ENCODE results near the gene RPAP2. TPM values are rescaled to one million over a fixed set of nuclear protein-coding genes. Genes with fewer than 3 reads are reported as not detected.

Gene RPAP2
- total and polyA plus RNA-seq, 2 of the 8 experiments (the other 6 are each of a cell fraction or from before 2014, with no cell fraction given), result 7.9 to 28.4 TPM

GRCh38 chr1:92443893-92444292 is 145.0 kb downstream of the RPAP2 start:
- Histone ChIP-seq H4K8ac (ENCODE audit: extremely low read depth, insufficient read depth, low read length) (no peak overlapping the region), H3K23me2 (ENCODE audit: low read depth, low read length) (no peaks in the 10 kb centered on the region), H2AK5ac (ENCODE audit: low read depth, low read length) (no peak overlapping the region), H3K4me2 (ENCODE audit: insufficient read depth in 1 of 2, low read depth in 2 of 2, low read length in 2 of 2) (no peak overlapping the region), H2AFZ (ENCODE audit: low read length) (0 out of 2 replicates have a peak overlapping the region, but pooled peaks have one; percentile 70), H3K4ac (replicated peaks; ENCODE audit: insufficient read length, low read depth, low read length) (no peak overlapping the region), H3K27ac (ENCODE audit: low read depth, low read length) (no peak overlapping the region), H3K23ac (ENCODE audit: insufficient read length) (no peak overlapping the region), H3K4me3 (ENCODE audit: extremely low read depth in 1 of 4, insufficient read depth in 2 of 4, low read depth in 3 of 4, low read length in 4 of 4) (no peak overlapping the region), H2BK5ac (ENCODE audit: low read depth, low read length) (no peak overlapping the region), H3K36me3 (ENCODE audit: control insufficient read depth in 2 of 4, insufficient read depth in 4 of 4, low read length in 3 of 4) (no peaks in the 10 kb centered on the region; a peak in 1 of 8 replicates), H3K79me1 (ENCODE audit: low read depth, low read length) (no peaks in the 10 kb centered on the region), H3K4me1 (replicated peaks in 1 of 4; ENCODE audit: control insufficient read depth in 3 of 4, insufficient read depth in 4 of 4, low read length in 3 of 4) (peaks cover 0 to 7% (median 1%) of the 10 kb centered on the region in 4 experiments; a peak in 1 of 7 replicates), H2BK15ac (ENCODE audit: low read length) (no peak overlapping the region), H4K20me1 (replicated peaks in 1 of 2; ENCODE audit: control insufficient read depth in 1 of 2, insufficient read depth in 2 of 2, low read length in 2 of 2) (no peaks in the 10 kb centered on the region), H3K27me3 (replicated peaks in 1 of 4; ENCODE audit: control insufficient read depth in 3 of 4, extremely low read depth in 1 of 4, insufficient read depth in 3 of 4, low read length in 3 of 4) (no peaks in the 10 kb centered on the region; a peak in 1 of 7 replicates), H3K18ac (ENCODE audit: extremely low read depth, low read length) (no peak overlapping the region), H3K9ac (replicated peaks in 1 of 4; ENCODE audit: extremely low read depth in 1 of 4, low read depth in 3 of 4, low read length in 3 of 4) (no peak overlapping the region), H4K5ac (ENCODE audit: insufficient read length, low read depth, low read length) (no peak overlapping the region), H3K14ac (ENCODE audit: insufficient read length) (no peak overlapping the region), H2BK12ac (ENCODE audit: low read depth, low read length) (no peak overlapping the region), H3K9me3 (ENCODE audit: insufficient read depth in 2 of 2, low read depth in 1 of 2, low read length in 1 of 2) (no peaks in the 10 kb centered on the region), H3K79me2 (ENCODE audit: control insufficient read depth in 1 of 2, insufficient read depth in 2 of 2, low read length in 2 of 2) (no peaks in the 10 kb centered on the region), H2BK20ac (ENCODE audit: low read length) (no peak overlapping the region), H3K56ac (replicated peaks; ENCODE audit: insufficient read length, low read depth, low read length) (no peak overlapping the region), H4K91ac (replicated peaks; ENCODE audit: insufficient read length, low read length) (no peak overlapping the region), H2BK120ac (replicated peaks; ENCODE audit: low read depth, low read length) (no peak overlapping the region)
- 87% methylated on average over 3 of the region's 3 CpGs; no CpG with 5 or more reads in 1 of the 2 experiments for WGBS, 2 experiments (ENCODE audit: extremely low coverage in 1 of 2, insufficient coverage in 1 of 2, insufficient read length in 1 of 2, insufficient replicate concordance in 2 of 2, low coverage in 1 of 2, low lambda C conversion rate in 2 of 2, missing lambda C conversion rate in 1 of 2)
- ChIA-PET POLR2A (ENCODE audit: partially characterized antibody) (no interaction called here), CTCF (ENCODE audit: partially characterized antibody) (interaction anchor here (0.6 to 0.9 kb wide), 2 partner anchors 68 to 305 kb away, joined by 3 read pairs; no protein-coding TSS in a partner anchor)
- DNase-seq (ENCODE audit: low read depth in 1 of 2, low spot score in 2 of 2), result no peak
- no peak for FAIRE-seq
- TF ChIP-seq CTBP2 (IDR thresholded peaks at IDR 0.05; ENCODE audit: borderline replicate concordance, insufficient read depth, insufficient read length, low read length) (no peak), TAF7 (optimal IDR thresholded peaks at IDR 0.05; ENCODE audit: borderline replicate concordance, low read depth, low read length) (no peak), JUND (IDR thresholded peaks at IDR 0.05; ENCODE audit: low read length) (no peak), MAFK (IDR thresholded peaks at IDR 0.05; ENCODE audit: low read depth, low read length) (no peak), TAF1 (IDR thresholded peaks at IDR 0.05; ENCODE audit: low read depth, low read length) (no peak), KDM1A (IDR thresholded peaks at IDR 0.05; ENCODE audit: borderline replicate concordance, low read length) (no peak), JUN (IDR thresholded peaks at IDR 0.05; ENCODE audit: low read depth, low read length) (no peak), YY1 (IDR thresholded peaks at IDR 0.05; ENCODE audit: low read depth, low read length) (no peak), CBX5 (IDR thresholded peaks at IDR 0.05; ENCODE audit: low read depth, low read length) (no peak), RBBP5 (IDR thresholded peaks at IDR 0.05; ENCODE audit: borderline replicate concordance, low read depth, low read length) (no peak), ZNF274 (IDR thresholded peaks at IDR 0.05; ENCODE audit: borderline replicate concordance, extremely low read depth, low read length) (no peak), CREB1 (IDR thresholded peaks at IDR 0.05) (no peak), SP4 (IDR thresholded peaks at IDR 0.05; ENCODE audit: low read length) (no peak)

Data from H1 (cell line).